Measurements from ENCODE around the gene CRYBA2. TPM values are rescaled to one million over a fixed set of nuclear protein-coding genes. Genes with fewer than 3 reads are reported as not detected.

The CRYBA2 gene
- total and polyA plus RNA-seq, 2 experiments from 2014 or later, result not detected

DNA sequence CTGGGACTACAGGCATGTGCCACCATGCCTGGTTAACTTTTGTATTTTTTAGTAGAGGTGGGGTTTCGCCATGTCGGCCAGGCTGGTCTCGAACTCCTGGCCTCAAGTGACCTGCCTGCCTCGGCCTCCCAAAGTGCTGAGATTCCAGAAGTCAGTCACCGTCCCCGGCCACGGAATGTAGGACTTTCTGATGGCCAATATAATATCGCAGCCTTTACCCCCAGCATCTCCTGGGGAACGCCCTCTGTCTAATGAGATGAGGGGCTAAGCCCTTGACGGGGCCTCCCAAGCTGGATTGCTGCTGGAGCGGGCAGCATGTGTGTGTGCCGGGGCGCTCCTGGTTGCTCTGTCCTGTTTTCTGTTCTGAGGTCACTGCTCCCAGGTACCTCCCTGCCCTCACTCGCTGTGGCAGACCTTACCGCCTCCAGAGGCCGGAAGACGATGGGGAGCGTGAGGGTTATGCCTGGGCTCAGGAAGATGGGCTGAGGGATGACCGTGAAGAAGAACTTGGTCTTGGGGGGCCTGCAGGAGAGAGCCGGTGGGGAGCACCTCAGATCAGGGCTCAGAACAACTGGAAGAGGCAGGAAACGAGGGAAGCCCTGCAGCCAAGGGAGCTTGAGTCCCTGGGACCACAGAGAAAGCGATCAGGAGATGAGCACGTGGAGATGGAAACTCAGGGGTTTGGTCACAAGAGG is 39.0 kb upstream of the CRYBA2 start:
- no peak for DNase-seq
- Histone ChIP-seq H4K20me1 (ENCODE audit: insufficient read depth) (no peaks in the 10 kb centered on the region), H3F3A (ENCODE audit: insufficient read depth) (no peaks in the 10 kb centered on the region), H3K4me1 (ENCODE audit: insufficient read depth) (no peaks in the 10 kb centered on the region), H3K27me3 (replicated peaks; ENCODE audit: insufficient read depth) (peaks cover 35% of the 10 kb centered on the region), H3K79me2 (ENCODE audit: insufficient read depth) (no peaks in the 10 kb centered on the region), H3K9me2 (ENCODE audit: insufficient read depth) (no peaks in the 10 kb centered on the region), H3K36me3 (ENCODE audit: low read depth) (no peaks in the 10 kb centered on the region), H2AFZ (no peak overlapping the region), H3K9me3 (ENCODE audit: low read depth) (no peaks in the 10 kb centered on the region), H3K27ac (no peak overlapping the region), H3K4me3 (no peak overlapping the region), H3K9ac (no peak overlapping the region), H3K4me2 (ENCODE audit: unreplicated experiment) (no peak overlapping the region)
- in situ Hi-C loops (cut with MboI), result no loop called here
- WGBS, 2 experiments (ENCODE audit: low coverage in 1 of 2, low lambda C conversion rate in 2 of 2, missing lambda C conversion rate in 2 of 2), result 70 to 71% methylated on average over 23 of the region's 23 CpGs
- TF ChIP-seq EZH2 (IDR thresholded peaks at IDR 0.05; ENCODE audit: insufficient read depth, poor library complexity, severe bottlenecking) (no peak), EZH2phosphoT487 (IDR thresholded peaks at IDR 0.05; ENCODE audit: insufficient read depth, low read depth) (no peak)

DNA sequence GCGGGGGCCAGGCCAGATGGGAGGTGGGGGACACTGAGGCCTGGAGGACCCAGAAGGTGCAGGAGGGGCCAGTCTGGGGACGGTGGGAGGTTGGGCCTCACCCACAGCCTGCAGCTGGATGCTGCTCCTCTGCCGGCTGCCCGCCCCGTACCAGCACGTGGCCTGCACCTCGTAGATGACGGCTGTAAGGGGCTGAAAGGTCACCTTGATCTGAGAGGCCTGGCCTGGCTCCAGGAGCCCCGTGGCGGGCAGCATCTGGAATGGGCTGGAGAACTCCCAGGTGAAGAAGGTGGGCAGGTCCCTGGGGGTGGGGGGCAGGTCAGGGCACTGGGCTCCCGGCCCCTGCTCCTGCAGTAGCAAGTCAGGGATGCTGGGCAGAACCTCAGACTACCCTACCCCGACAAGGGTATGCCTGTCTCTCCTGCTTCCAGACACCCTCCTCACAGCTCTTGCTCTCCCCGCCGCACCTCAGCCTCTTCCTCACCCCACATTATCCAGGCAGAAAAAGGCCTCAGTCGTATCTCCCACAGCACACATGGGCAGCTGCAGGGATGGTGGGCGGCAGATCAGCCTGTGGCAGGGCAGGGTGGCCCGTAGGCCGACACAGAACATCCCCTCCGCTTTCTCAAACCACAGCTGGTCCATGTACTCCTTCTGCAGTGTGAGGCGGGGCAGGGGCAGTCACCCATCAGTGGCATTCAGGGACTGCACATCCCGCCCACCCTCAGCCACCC is 38.0 kb upstream of the CRYBA2 start:
- DNase-seq, result no peak
- Histone ChIP-seq H2AFZ (no peak overlapping the region), H3K4me3 (no peak overlapping the region), H3K27me3 (replicated peaks; ENCODE audit: insufficient read depth) (peaks cover 37% of the 10 kb centered on the region), H3K9ac (no peak overlapping the region), H4K20me1 (ENCODE audit: insufficient read depth) (no peaks in the 10 kb centered on the region), H3K9me3 (ENCODE audit: low read depth) (no peaks in the 10 kb centered on the region), H3K79me2 (ENCODE audit: insufficient read depth) (no peaks in the 10 kb centered on the region), H3K36me3 (ENCODE audit: low read depth) (no peaks in the 10 kb centered on the region), H3K4me1 (ENCODE audit: insufficient read depth) (no peaks in the 10 kb centered on the region), H3F3A (ENCODE audit: insufficient read depth) (no peaks in the 10 kb centered on the region), H3K9me2 (ENCODE audit: insufficient read depth) (no peaks in the 10 kb centered on the region), H3K27ac (no peak overlapping the region), H3K4me2 (ENCODE audit: unreplicated experiment) (no peak overlapping the region)
- WGBS, 2 experiments (ENCODE audit: low coverage in 1 of 2, low lambda C conversion rate in 2 of 2, missing lambda C conversion rate in 2 of 2), result 40 to 48% methylated on average over 15 to 21 of the region's 21 CpGs
- TF ChIP-seq EZH2 (IDR thresholded peaks at IDR 0.05; ENCODE audit: insufficient read depth, poor library complexity, severe bottlenecking) (no peak), EZH2phosphoT487 (IDR thresholded peaks at IDR 0.05; ENCODE audit: insufficient read depth, low read depth) (no peak)
- in situ Hi-C loops (cut with MboI), result no loop called here

DNA sequence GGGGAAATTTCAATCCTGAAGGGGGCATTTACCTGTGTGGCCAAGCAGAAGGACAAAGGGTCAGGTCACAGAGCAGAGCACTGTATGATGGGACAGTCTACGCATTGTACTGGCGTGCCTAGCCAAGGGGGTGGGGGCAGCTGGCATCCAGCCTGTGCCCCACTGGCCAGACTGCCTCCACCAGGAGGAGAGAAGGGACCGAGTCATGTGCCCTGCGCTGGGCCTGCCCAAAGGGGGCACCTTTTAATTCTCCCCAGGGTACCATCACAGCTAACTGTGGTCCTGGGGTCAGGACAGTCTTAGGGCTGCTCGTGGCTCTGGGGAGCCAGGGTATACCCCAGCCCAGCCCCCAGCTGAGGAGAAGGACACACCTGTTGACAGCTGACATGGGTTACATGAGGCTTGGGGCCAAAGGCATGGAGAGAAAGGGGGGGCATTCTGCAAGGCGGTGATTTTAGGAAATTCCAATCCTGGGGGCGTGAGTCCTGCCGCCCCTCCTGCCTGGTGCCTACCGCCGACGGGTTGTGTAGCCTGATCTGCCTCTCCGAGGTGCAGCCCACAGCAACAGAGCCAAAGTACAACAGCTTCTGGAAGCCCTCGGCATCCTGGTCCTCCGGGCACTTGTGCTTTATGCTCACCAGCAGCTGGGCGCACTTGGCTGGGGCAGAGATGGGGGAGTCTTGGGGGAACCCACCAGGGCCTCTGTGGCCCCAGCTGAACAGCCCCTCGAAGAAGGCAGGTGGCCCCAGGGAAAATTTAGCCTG is 37.1 kb upstream of the CRYBA2 start:
- in situ Hi-C loops (cut with MboI), result no loop called here
- no peak overlapping the region for H2AFZ ChIP-seq

DNA sequence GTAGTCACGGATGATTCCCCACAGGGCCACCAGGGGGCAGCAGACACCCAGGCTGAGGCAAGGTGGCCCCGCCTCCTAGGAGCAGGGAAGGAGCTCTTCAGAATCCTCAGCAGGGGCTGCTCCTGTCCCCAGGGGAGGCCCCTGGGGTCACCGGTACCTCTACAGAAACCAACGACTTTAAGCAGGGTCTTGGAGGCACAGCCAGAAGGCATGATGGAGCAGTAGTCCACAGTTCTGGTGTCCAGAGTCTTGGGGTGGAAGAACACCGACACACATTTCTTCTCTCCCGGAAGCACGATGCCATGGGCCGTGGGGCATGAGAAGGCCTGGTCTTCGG is 36.6 kb upstream of the CRYBA2 start:
- no peaks in the 10 kb centered on the region for H3K79me2 ChIP-seq (ENCODE audit: insufficient read depth)
- peaks cover 44% of the 10 kb centered on the region for H3K27me3 ChIP-seq (replicated peaks; ENCODE audit: insufficient read depth)
- no peak overlapping the region for H3K4me2 ChIP-seq (ENCODE audit: unreplicated experiment)
- H3K9me3 ChIP-seq (ENCODE audit: low read depth), result no peaks in the 10 kb centered on the region
- no peak overlapping the region for H3K4me3 ChIP-seq
- no peak overlapping the region for H2AFZ ChIP-seq
- no peaks in the 10 kb centered on the region for H3K36me3 ChIP-seq (ENCODE audit: low read depth)
- no peak overlapping the region for H3K9ac ChIP-seq
- in situ Hi-C loops (cut with MboI), result no loop called here
- H3F3A ChIP-seq (ENCODE audit: insufficient read depth), result no peaks in the 10 kb centered on the region
- 30 to 34% methylated on average over 9 of the region's 9 CpGs for WGBS, 2 experiments (ENCODE audit: low coverage in 1 of 2, low lambda C conversion rate in 2 of 2, missing lambda C conversion rate in 2 of 2)
- no peaks in the 10 kb centered on the region for H3K9me2 ChIP-seq (ENCODE audit: insufficient read depth)
- peak; percentile 80 for DNase-seq
- H3K4me1 ChIP-seq (ENCODE audit: insufficient read depth), result no peaks in the 10 kb centered on the region
- no peak overlapping the region for H3K27ac ChIP-seq
- TF ChIP-seq EZH2phosphoT487 (IDR thresholded peaks at IDR 0.05; ENCODE audit: insufficient read depth, low read depth), result no peak
- TF ChIP-seq EZH2 (IDR thresholded peaks at IDR 0.05; ENCODE audit: insufficient read depth, poor library complexity, severe bottlenecking), result no peak
- no peaks in the 10 kb centered on the region for H4K20me1 ChIP-seq (ENCODE audit: insufficient read depth)

More for the DNA sequence above, 37.1 kb upstream of the CRYBA2 start:
- Histone ChIP-seq H3K4me3 (no peak overlapping the region), H3K79me2 (ENCODE audit: insufficient read depth) (no peaks in the 10 kb centered on the region), H3F3A (ENCODE audit: insufficient read depth) (no peaks in the 10 kb centered on the region), H3K4me1 (ENCODE audit: insufficient read depth) (no peaks in the 10 kb centered on the region), H3K27me3 (replicated peaks; ENCODE audit: insufficient read depth) (peaks cover 44% of the 10 kb centered on the region), H3K9ac (no peak overlapping the region), H4K20me1 (ENCODE audit: insufficient read depth) (no peaks in the 10 kb centered on the region), H3K4me2 (ENCODE audit: unreplicated experiment) (no peak overlapping the region), H3K9me3 (ENCODE audit: low read depth) (no peaks in the 10 kb centered on the region), H3K36me3 (ENCODE audit: low read depth) (no peaks in the 10 kb centered on the region), H3K9me2 (ENCODE audit: insufficient read depth) (no peaks in the 10 kb centered on the region), H3K27ac (no peak overlapping the region)
- DNase-seq, result no peak
- WGBS, 2 experiments (ENCODE audit: low coverage in 1 of 2, low lambda C conversion rate in 2 of 2, missing lambda C conversion rate in 2 of 2), result 47 to 49% methylated on average over 16 of the region's 16 CpGs
- TF ChIP-seq EZH2phosphoT487 (IDR thresholded peaks at IDR 0.05; ENCODE audit: insufficient read depth, low read depth), result no peak
- TF ChIP-seq EZH2 (IDR thresholded peaks at IDR 0.05; ENCODE audit: insufficient read depth, poor library complexity, severe bottlenecking), result no peak
